GM12878 (cell line): ENCODE results near the gene C1QL2. TPM values are rescaled to one million over a fixed set of nuclear protein-coding genes. Genes with fewer than 3 reads are reported as not detected.

Experiments
- ATAC-seq: fragments of 200-7000 bp; cut with Tn5 transposase; 3 replicates; pipeline ENCODE4 v1.9.1; 2020; ENCODE audit warnings: mild to moderate bottlenecking, moderate library complexity
- BruUV-seq: library from RNA; stranded (reverse); fragments of 400-500 nt; replicated peaks from 2 replicates; lab custom pipeline; 2021; lab: Mats Ljungman, UMichigan
- CTCF ChIA-PET: fragments of 300-600 bp; sonication (Branson Sonifier 250); formaldehyde crosslinking; extraction: SDS; loops from one replicate; lab custom pipeline; 2021; ENCODE audit warnings: inconsistent platforms; lab: Yijun Ruan, JAX
- POLR2A ChIA-PET: fragments of 350-600 bp; formaldehyde crosslinking; extraction: SDS; loops from one replicate; lab custom pipeline; 2021; ENCODE audit warnings: inconsistent platforms; lab: Charles Lee
- RAD21 ChIA-PET: fragments of 300-600 bp; sonication (Branson Sonifier 250); formaldehyde crosslinking; loops from one replicate; lab custom pipeline; 2023; ENCODE audit warnings: antibody characterized with exemption; ENCODE audit not compliant: unreplicated experiment; lab: Charles Lee
- SMC1A ChIA-PET: fragments of 300-600 bp; sonication (Branson Sonifier 250); formaldehyde crosslinking; loops from one replicate; lab custom pipeline; 2023; ENCODE audit not compliant: unreplicated experiment, uncharacterized antibody; lab: Charles Lee
- DNase-seq: peaks from one replicate; pipeline ENCODE4 v3.0.0-alpha.2; 2011; ENCODE audit warnings: low read depth, low spot score
- FAIRE-seq: peaks from 3 replicates; lab custom pipeline; 2011; peaks lifted over from hg19 to GRCh38; lab: Jason Lieb, UNC
- H2AFZ ChIP-seq: 2 replicates; pipeline ENCODE4 v1.6.0; 2011; ENCODE audit warnings: low read depth, low read length, control low read depth; ENCODE audit not compliant: control insufficient read depth
- H3K27ac ChIP-seq: 2 replicates; pipeline ENCODE4 v1.5.1; 2011; ENCODE audit warnings: control low read depth; ENCODE audit not compliant: control insufficient read depth, insufficient read depth
- H3K27me3 ChIP-seq, 2 experiments: replicated peaks in 1 of 2; 2 replicates each; pipeline versions ENCODE4 v1.6.0 to v1.6.1; 2011; ENCODE audit warnings: low read length in 1 of 2; ENCODE audit not compliant: control insufficient read depth in 2 of 2, insufficient read depth in 2 of 2
- H3K36me3 ChIP-seq, 2 experiments: 2 replicates each; pipeline ENCODE4 v1.5.1; 2011; ENCODE audit warnings: low read length in 1 of 2; ENCODE audit not compliant: control insufficient read depth in 2 of 2, insufficient read depth in 2 of 2
- H3K4me1 ChIP-seq: 2 replicates; pipeline ENCODE4 v1.6.1; 2011; ENCODE audit warnings: mild to moderate bottlenecking, low read length, moderate library complexity, mixed read lengths; ENCODE audit not compliant: control insufficient read depth, insufficient read depth
- H3K4me2 ChIP-seq: 2 replicates; pipeline ENCODE4 v1.6.0; 2011; ENCODE audit warnings: control low read depth; ENCODE audit not compliant: control insufficient read depth, insufficient read depth
- H3K4me3 ChIP-seq: fragments of 200-600 bp; sonication (generic); 2 replicates; pipeline ENCODE4 v1.5.1; 2016
- H3K79me2 ChIP-seq: 2 replicates; pipeline ENCODE4 v1.6.0; 2011; ENCODE audit warnings: low read length; ENCODE audit not compliant: control insufficient read depth, insufficient read depth
- H3K9ac ChIP-seq: 2 replicates; pipeline ENCODE4 v1.8.0; 2011; ENCODE audit warnings: low read length, control low read depth, mixed read lengths; ENCODE audit not compliant: control insufficient read depth, insufficient read depth
- H3K9me3 ChIP-seq: replicated peaks from 3 replicates; pipeline ENCODE4 v1.5.1; 2011; ENCODE audit warnings: mild to moderate bottlenecking, low read length; ENCODE audit not compliant: control insufficient read depth, insufficient read depth
- H4K20me1 ChIP-seq: 2 replicates; pipeline ENCODE4 v1.6.0; 2011; ENCODE audit not compliant: control insufficient read depth, insufficient read depth
- BCL11A ChIP-seq: IDR thresholded peaks from 2 replicates; pipeline ENCODE4 v1.6.1; 2011; ENCODE audit warnings: low read depth, low read length
- CHD4 ChIP-seq: fragments of 200-600 bp; sonication (generic); IDR thresholded peaks from 2 replicates; pipeline ENCODE4 v1.6.1; 2016; ENCODE audit warnings: mild to moderate bottlenecking
- E2F4 ChIP-seq: IDR thresholded peaks from 2 replicates; pipeline ENCODE4 v1.6.1; 2012; ENCODE audit warnings: low read depth, low read length, improper control_type of control experiment
- E2F8 ChIP-seq: fragments of 450-650 bp; IDR thresholded peaks from 2 replicates; pipeline ENCODE4 v1.6.1; 2018; ENCODE audit warnings: mild to moderate bottlenecking, low read depth, moderate library complexity; ENCODE audit not compliant: partially characterized antibody
- MAX ChIP-seq: IDR thresholded peaks from 2 replicates; pipeline ENCODE4 v1.6.1; 2012; ENCODE audit warnings: low read depth, low read length, improper control_type of control experiment
- MEF2A ChIP-seq: IDR thresholded peaks from 2 replicates; pipeline ENCODE4 v1.6.1; 2011; ENCODE audit warnings: low read depth, mild to moderate bottlenecking, low read length, moderate library complexity; ENCODE audit not compliant: insufficient read depth
- NFYA ChIP-seq: IDR thresholded peaks from 2 replicates; pipeline ENCODE4 v1.6.1; 2011; ENCODE audit warnings: low read depth, mild to moderate bottlenecking, low read length, improper control_type of control experiment, borderline replicate concordance
- NKRF ChIP-seq: fragments of 450-650 bp; conservative IDR thresholded peaks from 2 replicates; pipeline ENCODE4 v1.6.1; 2017; ENCODE audit warnings: mild to moderate bottlenecking, moderate library complexity
- NR2C1 ChIP-seq: fragments of 450-650 bp; IDR thresholded peaks from 2 replicates; pipeline ENCODE4 v1.6.1; 2017; ENCODE audit warnings: antibody characterized with exemption, mild to moderate bottlenecking, moderate library complexity
- PAX5 ChIP-seq: IDR thresholded peaks from 2 replicates; pipeline ENCODE4 v1.6.1; 2011; ENCODE audit warnings: low read depth, low read length, borderline replicate concordance
- TCF3 ChIP-seq: IDR thresholded peaks from 2 replicates; pipeline ENCODE4 v1.6.1; 2012; ENCODE audit warnings: low read depth, mild to moderate bottlenecking, low read length, borderline replicate concordance; ENCODE audit not compliant: insufficient read depth
- USF1 ChIP-seq: IDR thresholded peaks from 2 replicates; pipeline ENCODE4 v1.6.1; 2011; ENCODE audit warnings: borderline replicate concordance, low read depth, mild to moderate bottlenecking, moderate library complexity, mixed read lengths, low read length; ENCODE audit not compliant: insufficient read depth; ENCODE audit errors: extremely low read length
- ZBTB33 ChIP-seq: fragments of 450-650 bp; IDR thresholded peaks from 2 replicates; pipeline ENCODE4 v1.6.1; 2017; ENCODE audit warnings: mild to moderate bottlenecking
- ZNF217 ChIP-seq: fragments of 450-650 bp; IDR thresholded peaks from 2 replicates; pipeline ENCODE4 v1.6.1; 2017; ENCODE audit warnings: antibody characterized with exemption, mild to moderate bottlenecking
- ZNF622 ChIP-seq: fragments of 450-650 bp; IDR thresholded peaks from 2 replicates; pipeline ENCODE4 v1.6.1; 2017; ENCODE audit warnings: mild to moderate bottlenecking, inconsistent platforms
- WGBS: methylation state at CpG from one replicate; pipeline ENCODE4 v1.1.6; 2016; ENCODE audit warnings: low lambda C conversion rate; ENCODE audit not compliant: insufficient replicate concordance, insufficient coverage; ENCODE audit errors: missing lambda C conversion rate; 5-methylcytosine and 5-hydroxymethylcytosine counted together
- in situ Hi-C: fragments of 300-500 bp; cut with MboI; formaldehyde crosslinking; loops from 9 replicates; pipeline ENCODE4 v1.14.3; 2018; ENCODE audit warnings: mixed read lengths
- intact Hi-C: fragments of 100-400 bp; cut with micrococcal nuclease; formaldehyde crosslinking; loops from one replicate; pipeline ENCODE4 v1.14.2; 2022; ENCODE audit not compliant: unreplicated experiment
- polyA plus RNA-seq, 11 experiments: library from polyadenylated mRNA; depleted of rRNA in 4 of 11; unstranded in 6 of 11; stranded (reverse) in 5 of 11; fragments of >200 nt; fragmentation: Nextera tagmentation in 4 of 11; fragmentation: Illumina TruSeq in 1 of 11; extraction: Ambion mirVana in 4 of 11; extraction: Trizol in 1 of 11; gene quantifications; 1 replicate in 1 of 11; 2 replicates in 10 of 11; pipeline versions ENCODE4 v1.2.1 to v1.2.3, GENCODE V29; 2011 to 2016; ENCODE audit warnings: inconsistent platforms in 2 of 11, missing spikeins in 2 of 11, low read depth in 1 of 11
- total RNA-seq, 4 experiments: library from RNA; depleted of rRNA in 3 of 4; stranded (reverse); fragments of >200 nt in 3 of 4; fragmentation: Illumina TruSeq in 1 of 4; extraction: Trizol in 1 of 4; gene quantifications; 2 replicates each; pipeline versions ENCODE4 v1.2.1 to v1.2.3, GENCODE V29; 2013 to 2021

The C1QL2 gene
- total and polyA plus RNA-seq, 10 of the 15 experiments (the other 5 are each of a cell fraction or from before 2014, with no cell fraction given) = not detected

- Histone ChIP-seq H3K79me2 (no peaks in the 10 kb centered on the region), H3K36me3 (no peaks in the 10 kb centered on the region), H3K4me3 (no peak overlapping the region), H3K4me2 (no peak overlapping the region), H3K27me3 (no peaks in the 10 kb centered on the region; a peak in 2 of 4 replicates), H4K20me1 (no peaks in the 10 kb centered on the region), H3K27ac (no peak overlapping the region), H3K9me3 (no peaks in the 10 kb centered on the region), H3K4me1 (no peaks in the 10 kb centered on the region), H3K9ac (no peak overlapping the region), H2AFZ (no peak overlapping the region)
- ATAC-seq = no peak
- DNase-seq = no peak
- no peak for FAIRE-seq
- ChIA-PET POLR2A (no interaction called here), CTCF (no interaction called here), RAD21 (no interaction called here), SMC1A (no interaction called here)
- BruUV-seq = no TSS peak
- in situ Hi-C loops = no loop called here
- 18% methylated on average over 8 of the region's 8 CpGs for WGBS
- intact Hi-C loops = no loop called here
- TF ChIP-seq E2F4 (no peak), CHD4 (no peak), PAX5 (no peak), NKRF (no peak), TCF3 (no peak), NFYA (no peak), ZNF217 (no peak), ZBTB33 (no peak), MEF2A (no peak), MAX (no peak), BCL11A (no peak), USF1 (no peak), E2F8 (no peak), ZNF622 (no peak), NR2C1 (no peak)
Observed at GRCh38 chr2:119119076-119119785, 39.3 kb downstream of the C1QL2 start.
